Spleen (tissue), 7 donors: ENCODE measurements around the gene TREML2.

Experiments
- CTCF ChIP-seq, 11 experiments: fragments of 200-600 bp in 7 of 11; fragments of 450-650 bp in 4 of 11; sonication (generic) in 4 of 11; IDR thresholded peaks in 8 of 11; conservative IDR thresholded peaks in 3 of 11; 1 replicate in 7 of 11; 2 replicates in 4 of 11; pipeline versions ENCODE4 v1.4.0 to v1.8.0; 2016 to 2021; ENCODE audit warnings: antibody characterized with exemption in 11 of 11, inconsistent platforms in 4 of 11, mild to moderate bottlenecking in 1 of 11
- POLR2A ChIP-seq, 3 donors: fragments of 450-650 bp; IDR thresholded peaks; one replicate each; pipeline ENCODE4 v1.5.1; 2017; ENCODE audit warnings: antibody characterized with exemption in 3 of 3, mild to moderate bottlenecking in 1 of 3
- POLR2AphosphoS5 ChIP-seq, 3 donors: sonication (generic); formaldehyde crosslinking; IDR thresholded peaks; one replicate each; pipeline ENCODE4 v1.5.1; 2017; ENCODE audit warnings: antibody characterized with exemption in 3 of 3
- donor health status: DM: no; HTN: no; CAD: no; lungs with moderate emphysema.
- donor health status: DM: no; HTN: no; CAD: no.
- donor health status: DM: no; HTN: no; CAD: no.

DNA sequence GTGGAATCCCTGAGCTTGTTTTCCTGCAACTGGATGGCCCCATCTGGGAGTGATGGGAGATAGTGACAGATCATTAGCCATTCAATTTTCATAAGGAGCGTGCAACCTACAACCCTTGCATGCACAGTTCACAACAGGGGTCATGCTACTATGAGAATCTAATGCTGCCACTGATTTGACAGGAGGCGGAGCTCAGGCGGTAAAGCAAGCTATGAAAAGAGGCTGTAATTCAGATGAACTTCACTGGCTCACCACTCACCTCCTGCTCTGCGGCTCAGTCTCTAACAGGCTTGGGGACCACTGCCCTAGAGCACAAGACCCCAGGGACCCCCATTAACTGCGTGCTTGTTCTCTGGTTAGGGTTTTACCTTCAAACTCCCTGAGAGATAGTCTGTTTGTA lies 14.8 kb upstream of the TREML2 start:
- no peak for TF ChIP-seq CTCF (IDR thresholded peaks at IDR 0.05 in 8 of 11, conservative IDR thresholded peaks at IDR 0.05 in 3 of 11)
- no peak for TF ChIP-seq POLR2A (IDR thresholded peaks at IDR 0.05)
- no peak for TF ChIP-seq POLR2AphosphoS5 (IDR thresholded peaks at IDR 0.05)
